ENCODE results near the gene SFTPB.
A peak's percentile ranks its signal among the peaks of the same experiment; 100 is the strongest.

SFTPB gene

DNA sequence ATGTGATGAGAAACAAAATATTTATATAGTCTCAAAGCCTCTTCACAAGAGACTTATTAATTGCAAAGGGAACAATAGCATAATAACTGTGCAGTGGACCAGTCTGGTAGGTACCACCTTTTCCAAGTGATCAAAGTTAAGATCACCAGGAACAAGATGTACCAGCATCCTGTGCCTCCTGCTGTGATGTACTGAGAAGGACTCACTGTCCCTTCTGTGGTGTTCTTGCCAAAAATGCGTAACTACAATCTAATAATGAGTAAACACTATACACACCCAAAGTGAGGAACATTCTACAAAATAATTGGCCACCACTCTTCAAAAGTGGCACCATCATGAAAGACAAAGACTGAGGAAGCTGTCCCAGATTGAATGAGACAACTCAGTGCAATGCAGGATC is 40.6 kb upstream of the SFTPB start:
- ChIA-PET CTCF (interaction anchor here (1.3 to 3.7 kb wide), 4 partner anchors 11 to 100 kb away, joined by 4 to 17 read pairs (median 6); no protein-coding TSS in a partner anchor), POLR2A (no interaction called here)
- no peak for DNase-seq (ENCODE audit: extremely low spot score)
- TF ChIP-seq, protein P1, sequence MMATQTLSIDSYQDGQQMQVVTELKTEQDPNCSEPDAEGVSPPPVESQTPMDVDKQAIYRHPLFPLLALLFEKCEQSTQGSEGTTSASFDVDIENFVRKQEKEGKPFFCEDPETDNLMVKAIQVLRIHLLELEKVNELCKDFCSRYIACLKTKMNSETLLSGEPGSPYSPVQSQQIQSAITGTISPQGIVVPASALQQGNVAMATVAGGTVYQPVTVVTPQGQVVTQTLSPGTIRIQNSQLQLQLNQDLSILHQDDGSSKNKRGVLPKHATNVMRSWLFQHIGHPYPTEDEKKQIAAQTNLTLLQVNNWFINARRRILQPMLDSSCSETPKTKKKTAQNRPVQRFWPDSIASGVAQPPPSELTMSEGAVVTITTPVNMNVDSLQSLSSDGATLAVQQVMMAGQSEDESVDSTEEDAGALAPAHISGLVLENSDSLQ (IDR thresholded peaks at IDR 0.05) = no peak
- TF ChIP-seq FOXA1 (IDR thresholded peaks at IDR 0.05) = no peak
- no peak for TF ChIP-seq NFRKB (IDR thresholded peaks at IDR 0.05)
- no peak for TF ChIP-seq BHLHE40 (IDR thresholded peaks at IDR 0.05; ENCODE audit: borderline replicate concordance)
- TF ChIP-seq CTBP1 (IDR thresholded peaks at IDR 0.05; ENCODE audit: borderline replicate concordance) = no peak
- no peak for TF ChIP-seq ELF4 (IDR thresholded peaks at IDR 0.05)
- TF ChIP-seq SP1 (IDR thresholded peaks at IDR 0.05) = no peak
- TF ChIP-seq FOXM1 (IDR thresholded peaks at IDR 0.05; ENCODE audit: borderline replicate concordance) = no peak
- no peak for TF ChIP-seq LEF1 (IDR thresholded peaks at IDR 0.05; ENCODE audit: borderline replicate concordance)
- TF ChIP-seq FOXK2 (IDR thresholded peaks at IDR 0.05) = no peak
- TF ChIP-seq ARNT (IDR thresholded peaks at IDR 0.05) = no peak
- no peak for TF ChIP-seq HDGF (IDR thresholded peaks at IDR 0.05; ENCODE audit: borderline replicate concordance)
- TF ChIP-seq TARDBP (IDR thresholded peaks at IDR 0.05) = no peak
- TF ChIP-seq ZNF384 (IDR thresholded peaks at IDR 0.05) = no peak
- TF ChIP-seq L3MBTL2 (conservative IDR thresholded peaks at IDR 0.05) = no peak
- no peak for TF ChIP-seq SUZ12 (IDR thresholded peaks at IDR 0.05)

DNA sequence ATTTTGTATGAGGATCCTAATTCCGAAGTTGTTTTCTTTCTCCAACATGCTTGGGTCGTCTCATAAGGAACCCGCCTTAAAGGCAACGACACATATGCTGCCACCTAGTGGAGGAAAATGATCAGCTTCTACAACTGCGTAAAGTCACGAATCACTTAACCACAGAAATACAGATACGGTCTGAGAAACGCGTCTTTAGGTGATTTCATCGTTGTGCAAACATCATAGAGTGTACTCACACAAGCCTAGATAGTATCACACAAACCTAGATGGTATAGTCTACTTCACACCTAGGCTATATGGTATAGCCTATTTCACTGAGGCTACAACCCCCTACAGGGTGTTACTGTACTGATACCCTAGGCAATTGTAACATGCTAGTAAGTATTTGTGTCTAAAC is 39.3 kb upstream of the SFTPB start:
- TF ChIP-seq ELF4 (IDR thresholded peaks at IDR 0.05) = no peak
- TF ChIP-seq FOXA1 (IDR thresholded peaks at IDR 0.05) = 0 out of 2 replicates have a peak, but pooled peaks have one; percentile 19
- peak; percentile 78 for DNase-seq (ENCODE audit: extremely low spot score)
- POLR2A ChIA-PET = no interaction called here
- CTCF ChIA-PET = interaction anchor here (0.8 to 3.7 kb wide), 11 partner anchors 12 to 194 kb away, joined by 3 to 17 read pairs (median 4); no protein-coding TSS in a partner anchor

DNA sequence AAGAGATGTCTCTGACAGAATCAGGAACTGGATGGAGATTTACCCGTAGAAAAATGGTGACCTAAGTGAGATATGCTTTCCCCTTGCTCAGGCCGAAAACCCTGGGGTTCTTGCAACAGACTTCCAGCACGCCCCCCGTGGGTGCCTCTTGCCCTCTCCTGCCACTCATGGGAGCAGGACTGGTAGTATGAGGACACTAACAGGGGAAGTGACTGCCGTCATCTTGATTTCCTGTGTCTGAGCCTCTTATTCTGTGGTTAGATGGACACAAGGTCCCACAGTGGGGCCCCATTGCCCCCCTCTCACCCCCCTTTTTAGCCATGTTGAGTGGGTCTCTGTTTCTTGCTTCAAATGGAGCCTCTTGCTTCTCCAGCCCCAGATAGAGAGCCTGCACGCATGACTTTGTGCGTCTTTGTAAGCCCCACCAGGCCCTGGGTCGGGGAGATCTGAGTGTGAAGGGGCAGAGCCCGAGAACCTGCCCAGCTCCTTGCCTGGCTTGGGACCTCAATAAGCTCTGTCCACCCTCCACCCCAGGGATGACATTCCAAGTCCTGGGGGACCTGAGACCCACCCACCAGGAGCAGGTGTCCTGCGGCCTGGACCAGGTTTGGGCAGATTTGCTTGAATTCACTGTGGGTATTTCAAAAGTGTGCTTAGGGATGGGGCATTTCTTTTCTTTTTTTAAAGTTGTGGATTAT is 38.7 kb upstream of the SFTPB start:
- DNase-seq (ENCODE audit: extremely low spot score) = no peak
- no peak for TF ChIP-seq BHLHE40 (IDR thresholded peaks at IDR 0.05; ENCODE audit: borderline replicate concordance)
- no peak for TF ChIP-seq SP1 (IDR thresholded peaks at IDR 0.05)
- no peak for TF ChIP-seq ELF4 (IDR thresholded peaks at IDR 0.05)
- TF ChIP-seq FOXA1 (IDR thresholded peaks at IDR 0.05) = no peak
- ChIA-PET POLR2A (interaction anchor here (0.7 kb wide), 1 partner anchor 95 kb away, joined by 3 read pairs; the partner anchor contains the start of gene C2orf68), CTCF (interaction anchor here (1.2 to 3.5 kb wide), 5 partner anchors 18 to 105 kb away, joined by 3 to 17 read pairs (median 5); no protein-coding TSS in a partner anchor)

DNA sequence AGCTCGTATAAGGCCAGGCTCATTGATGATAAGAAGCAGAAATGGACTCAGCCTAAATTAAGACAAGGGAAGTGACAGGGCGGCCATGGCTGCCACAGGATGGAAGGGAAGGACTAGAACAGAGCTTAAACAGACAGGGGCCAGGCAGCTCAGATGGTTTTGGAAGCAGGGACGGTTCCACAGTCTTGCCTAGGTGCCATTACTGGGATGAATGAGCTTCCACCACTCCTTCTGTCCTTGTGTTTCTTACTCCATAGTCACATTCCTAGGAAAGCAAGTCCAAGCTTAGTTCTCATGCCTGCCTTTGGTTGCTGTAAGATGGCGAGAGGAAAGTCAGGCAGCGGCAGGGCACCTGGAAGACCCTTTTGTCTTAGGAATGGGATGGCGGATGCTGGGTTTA is 38.1 kb upstream of the SFTPB start:
- no peak for TF ChIP-seq HDGF (IDR thresholded peaks at IDR 0.05; ENCODE audit: borderline replicate concordance)
- no peak for TF ChIP-seq CTBP1 (IDR thresholded peaks at IDR 0.05; ENCODE audit: borderline replicate concordance)
- no peak for TF ChIP-seq ZNF384 (IDR thresholded peaks at IDR 0.05)
- TF ChIP-seq ARNT (IDR thresholded peaks at IDR 0.05) = no peak
- no peak for TF ChIP-seq ELF4 (IDR thresholded peaks at IDR 0.05)
- TF ChIP-seq SP1 (IDR thresholded peaks at IDR 0.05) = no peak
- TF ChIP-seq TARDBP (IDR thresholded peaks at IDR 0.05) = no peak
- no peak for TF ChIP-seq BHLHE40 (IDR thresholded peaks at IDR 0.05; ENCODE audit: borderline replicate concordance)
- TF ChIP-seq, protein P1 (IDR thresholded peaks at IDR 0.05) = no peak
- TF ChIP-seq NFRKB (IDR thresholded peaks at IDR 0.05) = no peak
- no peak for TF ChIP-seq FOXM1 (IDR thresholded peaks at IDR 0.05; ENCODE audit: borderline replicate concordance)
- TF ChIP-seq SUZ12 (IDR thresholded peaks at IDR 0.05) = no peak
- no peak for TF ChIP-seq LEF1 (IDR thresholded peaks at IDR 0.05; ENCODE audit: borderline replicate concordance)
- TF ChIP-seq L3MBTL2 (conservative IDR thresholded peaks at IDR 0.05) = no peak
- no peak for TF ChIP-seq FOXA1 (IDR thresholded peaks at IDR 0.05)
- no peak for TF ChIP-seq FOXK2 (IDR thresholded peaks at IDR 0.05)
- POLR2A ChIA-PET = interaction anchor here (0.7 kb wide), 1 partner anchor 94 kb away, joined by 3 read pairs; the partner anchor contains the start of gene C2orf68
- DNase-seq (ENCODE audit: extremely low spot score) = no peak
- CTCF ChIA-PET = interaction anchor here (1.0 to 3.5 kb wide), 3 partner anchors 14 to 106 kb away, joined by 3 to 17 read pairs (median 9); no protein-coding TSS in a partner anchor

DNA sequence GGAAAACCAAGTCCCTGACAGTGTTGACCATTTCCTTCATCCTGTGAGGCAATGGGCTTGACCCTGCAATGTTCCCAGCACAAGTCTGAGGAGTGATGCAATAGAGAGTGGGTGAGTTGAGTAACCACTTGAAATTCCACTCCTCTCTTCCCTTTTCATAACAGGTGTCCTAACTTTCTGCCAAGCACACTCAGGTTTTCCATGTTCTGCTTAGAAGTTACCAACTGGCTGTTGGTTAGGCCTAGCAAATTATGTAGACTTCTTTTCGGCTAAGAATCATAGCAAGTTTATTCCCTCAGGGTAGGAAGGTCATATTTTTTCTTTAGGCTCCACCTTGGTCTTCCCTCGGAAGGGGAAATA is 37.7 kb upstream of the SFTPB start:
- POLR2A ChIA-PET = no interaction called here
- no peak for DNase-seq (ENCODE audit: extremely low spot score)
- TF ChIP-seq BHLHE40 (IDR thresholded peaks at IDR 0.05; ENCODE audit: borderline replicate concordance) = no peak
- TF ChIP-seq ELF4 (IDR thresholded peaks at IDR 0.05) = no peak
- TF ChIP-seq FOXM1 (IDR thresholded peaks at IDR 0.05; ENCODE audit: borderline replicate concordance) = no peak
- CTCF ChIA-PET = interaction anchor here (1.0 to 3.5 kb wide), 3 partner anchors 14 to 106 kb away, joined by 3 to 17 read pairs (median 9); no protein-coding TSS in a partner anchor

DNA sequence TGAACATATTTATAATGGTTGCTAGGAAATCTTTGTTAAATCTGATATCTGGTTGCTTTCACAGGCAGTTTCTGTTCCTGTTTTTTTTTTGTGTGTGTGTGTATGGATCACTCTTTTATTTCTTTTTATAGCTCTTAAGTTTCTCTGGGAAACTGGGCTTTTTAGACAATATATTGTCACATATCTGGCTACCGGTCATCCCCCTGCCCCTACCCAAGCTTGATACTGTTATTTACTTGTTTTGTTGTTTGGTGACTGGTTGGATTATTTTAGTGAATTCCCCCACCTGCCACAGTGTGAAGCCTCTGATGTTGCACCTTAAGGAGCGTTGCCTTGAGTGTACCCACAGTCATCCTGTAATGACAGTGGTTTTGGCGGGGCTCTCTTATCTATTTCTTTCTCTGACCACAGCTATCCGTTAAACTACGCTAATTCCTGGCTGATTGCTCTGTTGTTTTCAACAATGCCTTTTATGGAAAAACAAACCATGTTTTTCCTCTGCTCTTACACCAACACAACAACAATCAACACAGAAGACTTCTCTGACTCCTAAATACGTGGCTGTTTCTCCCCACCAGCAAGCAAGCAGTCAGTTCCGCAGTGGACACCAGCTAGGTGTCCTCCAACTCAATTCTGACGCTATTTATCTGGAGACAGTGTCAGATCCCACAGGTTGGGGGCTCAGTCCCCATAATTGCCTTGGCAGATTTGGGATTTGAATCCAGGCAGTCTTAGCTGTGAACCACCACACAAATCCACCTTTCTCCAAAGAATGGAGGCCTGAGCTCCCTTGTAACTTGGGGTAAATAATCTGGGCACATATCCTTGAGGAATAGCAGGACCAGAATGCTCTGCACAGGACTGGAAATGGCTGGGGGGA is 37.0 kb upstream of the SFTPB start:
- CTCF ChIA-PET = interaction anchor here (1.0 to 3.5 kb wide), 2 partner anchors 15 to 68 kb away, joined by 3 to 17 read pairs; no protein-coding TSS in a partner anchor
- POLR2A ChIA-PET = no interaction called here
- no peak for DNase-seq (ENCODE audit: extremely low spot score)

More for the DNA sequence above, 37.0 kb upstream of the SFTPB start:
- TF ChIP-seq FOXM1 (IDR thresholded peaks at IDR 0.05; ENCODE audit: borderline replicate concordance) (no peak), LEF1 (IDR thresholded peaks at IDR 0.05; ENCODE audit: borderline replicate concordance) (no peak), ELF4 (IDR thresholded peaks at IDR 0.05) (no peak), FOXK2 (IDR thresholded peaks at IDR 0.05) (no peak)
